Activated gamma-delta T cell treated with anti-CD3 and anti-CD28 coated beads, Interleukin-2, amount 50 U/mL, for 16 hours (primary cell): Measurements from ENCODE around the gene STK39.
"Not testable (repeated sequence)": the region's sequence is repeated elsewhere in the genome, so short reads cannot be mapped to it uniquely, and the experiment has no call there.

Experiments
- DNase-seq: peaks from one replicate; pipeline ENCODE4 v3.0.0-alpha.2; 2020; ENCODE audit warnings: low read depth

STK39 gene

GRCh38 chr2:168136392-168136977 lies 110.9 kb downstream of the STK39 start:
- no peak for DNase-seq

DNA sequence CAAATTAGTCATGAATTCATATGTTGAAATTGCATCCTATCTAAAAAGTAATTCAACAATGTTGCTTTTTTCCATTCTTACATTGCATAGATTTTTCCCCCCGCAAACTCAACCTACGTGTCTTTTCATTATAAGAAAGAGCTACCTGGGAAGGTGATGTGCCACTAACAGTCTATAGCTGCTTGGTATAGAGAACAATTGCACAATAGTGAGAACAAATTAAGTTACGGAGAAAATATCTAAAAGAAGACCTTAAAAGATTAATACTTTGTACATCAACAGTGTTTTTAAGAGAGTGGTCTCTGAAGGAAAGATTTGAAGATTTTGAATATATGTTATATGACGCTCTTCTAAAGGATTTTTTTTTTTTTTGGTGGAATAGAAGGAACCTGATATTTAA lies 111.8 kb downstream of the STK39 start:
- no peak for DNase-seq

- DNase-seq, result no peak
These were observed 112.3 kb downstream of the STK39 start for GRCh38 chr2:168135121-168135520.

GRCh38 chr2:168134485-168134884 lies 112.9 kb downstream of the STK39 start:
- DNase-seq, result no peak

GRCh38 chr2:168132389-168132788 lies 115.0 kb downstream of the STK39 start:
- no peak for DNase-seq

GRCh38 chr2:168130346-168130745 lies 117.0 kb downstream of the STK39 start:
- no peak for DNase-seq

GRCh38 chr2:168127371-168127770 lies 120.0 kb downstream of the STK39 start:
- no peak for DNase-seq

- not testable (repeated sequence) for DNase-seq
These were observed 125.2 kb downstream of the STK39 start for GRCh38 chr2:168122210-168122609.

GRCh38 chr2:168120730-168121129 lies 126.7 kb downstream of the STK39 start:
- no peak for DNase-seq

DNA sequence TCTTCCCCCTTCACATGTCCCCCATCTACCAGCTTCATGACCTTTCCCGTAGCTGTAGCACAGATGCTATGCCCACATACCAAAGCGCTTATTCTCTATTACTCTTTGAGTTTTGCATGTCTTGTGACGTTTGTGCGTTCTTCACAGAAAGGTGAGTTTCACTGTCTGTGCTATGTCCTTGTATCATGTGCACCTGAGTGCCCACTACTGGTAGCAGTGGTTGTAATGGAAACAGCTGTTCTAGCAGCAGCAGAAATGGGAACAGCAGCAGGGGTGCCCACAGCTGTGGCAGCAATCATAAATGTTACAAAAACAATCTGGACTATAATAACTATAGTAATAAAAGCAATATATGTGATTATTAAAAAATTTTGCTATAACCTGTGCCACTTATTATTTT lies 127.1 kb downstream of the STK39 start:
- DNase-seq, result no peak

GRCh38 chr2:168119515-168120141 lies 127.8 kb downstream of the STK39 start:
- no peak for DNase-seq

DNA sequence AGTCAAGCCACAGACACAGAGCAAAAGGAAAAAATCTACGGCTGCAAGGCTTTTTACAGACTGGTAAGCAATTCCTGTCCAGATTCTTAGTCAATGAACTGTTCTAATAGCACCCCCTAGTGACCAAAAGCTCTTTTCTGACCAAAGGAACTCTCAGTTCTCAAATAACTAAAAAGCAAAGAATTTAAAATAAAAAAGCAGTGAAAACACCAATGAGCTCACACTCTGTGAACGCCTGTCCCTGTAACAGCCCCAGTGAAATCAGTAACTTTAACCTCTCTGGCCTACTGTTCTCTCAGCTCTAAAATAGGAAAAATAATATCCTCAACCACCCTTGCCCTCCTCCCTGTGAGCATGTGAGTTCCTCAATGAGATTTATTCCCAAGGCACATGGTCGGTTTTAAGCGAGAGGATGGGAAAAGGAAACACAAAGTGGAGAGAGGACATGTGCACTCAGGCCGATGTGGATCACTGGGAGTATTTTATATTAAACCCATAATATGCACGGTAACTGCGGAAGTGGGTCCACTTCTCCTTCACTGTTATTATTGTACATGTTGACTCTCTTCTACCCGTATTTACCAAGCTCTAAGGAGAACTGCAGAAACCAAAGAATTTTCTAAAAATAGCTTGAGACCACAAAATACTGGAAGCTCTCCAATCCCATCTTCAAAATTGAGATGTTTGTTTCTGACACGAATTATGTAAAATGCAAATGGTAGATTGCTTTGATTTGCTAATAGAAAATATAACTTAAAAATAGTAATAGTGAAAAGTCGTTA lies 128.5 kb downstream of the STK39 start:
- peak; percentile 1 for DNase-seq

DNA sequence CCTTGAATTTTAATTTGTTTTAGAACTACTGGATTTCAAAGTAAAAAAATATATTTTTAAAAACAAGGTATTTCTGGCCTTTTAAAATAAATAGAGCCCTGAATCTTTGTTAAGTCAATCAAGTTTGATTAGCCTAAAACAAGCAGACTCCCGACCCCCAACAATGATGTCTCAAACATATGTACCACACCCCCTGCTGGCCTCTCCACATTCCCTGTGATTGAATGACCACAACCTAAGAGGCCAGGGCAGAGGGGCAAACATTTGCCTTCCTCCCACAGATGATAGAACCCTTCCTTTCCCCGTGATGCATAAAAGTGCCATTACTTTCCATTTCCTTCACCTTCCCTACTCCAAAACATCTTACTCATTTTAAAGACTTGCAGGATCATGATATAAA lies 130.9 kb downstream of the STK39 start:
- DNase-seq, result no peak

DNA sequence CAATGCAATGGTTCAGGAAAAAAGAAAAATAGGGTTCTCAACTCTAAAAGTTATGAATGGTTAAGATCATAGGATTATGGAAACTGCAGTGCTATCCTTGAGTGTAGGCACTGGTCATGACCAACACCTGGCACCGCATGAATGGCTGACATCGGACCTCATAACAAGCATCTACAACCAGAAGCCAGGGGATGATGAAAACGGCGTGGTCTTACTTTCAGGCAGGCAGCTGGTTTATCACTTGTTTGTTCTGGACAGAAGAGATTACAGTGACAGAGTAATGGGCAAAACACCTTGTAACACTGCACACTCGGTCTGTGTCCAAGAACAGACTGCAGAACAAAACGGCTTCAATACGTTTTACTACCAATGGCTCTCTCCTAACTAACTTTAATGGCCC lies 132.8 kb downstream of the STK39 start:
- DNase-seq, result no peak

DNA sequence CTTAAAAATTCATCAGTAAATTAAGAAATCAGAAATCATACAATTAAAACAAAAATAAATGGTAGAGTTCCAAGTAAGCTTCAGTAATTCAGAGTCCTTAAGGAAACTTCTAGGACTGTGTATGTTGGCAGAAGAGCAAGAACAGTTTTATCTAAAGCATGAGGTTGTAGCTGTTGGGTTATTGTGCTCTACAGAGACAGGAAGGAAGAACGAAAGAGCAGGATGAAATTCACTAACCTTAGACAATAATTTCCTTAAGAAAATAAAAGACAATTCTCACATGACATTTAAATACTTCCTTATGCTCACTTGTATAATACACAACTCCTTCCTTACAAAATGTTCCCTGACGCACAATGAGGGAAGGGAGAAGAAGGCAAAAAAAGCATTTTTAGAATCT lies 133.4 kb downstream of the STK39 start:
- no peak for DNase-seq

DNA sequence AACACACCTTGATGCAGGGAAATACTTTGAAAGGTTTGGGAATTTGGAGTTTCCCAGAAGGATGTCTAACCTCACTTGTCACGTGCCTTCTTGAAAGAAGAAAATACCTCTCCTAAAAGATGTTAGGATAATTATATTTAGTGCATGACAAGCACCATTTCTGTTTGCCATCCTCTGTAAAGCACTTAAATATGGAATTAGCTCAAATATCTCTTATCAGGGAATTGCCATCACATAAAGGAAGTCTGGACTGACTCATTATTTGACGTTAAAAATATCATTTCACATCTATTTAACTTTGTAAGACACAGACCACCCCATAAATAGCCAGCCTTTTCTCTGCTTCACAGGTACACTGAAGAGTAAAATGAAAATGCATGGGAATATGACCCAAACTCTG lies 140.1 kb downstream of the STK39 start:
- no peak for DNase-seq

- DNase-seq, result no peak
These were observed 142.2 kb downstream of the STK39 start for GRCh38 chr2:168105127-168105683.

GRCh38 chr2:168097431-168097830 lies 150.0 kb downstream of the STK39 start:
- DNase-seq, result no peak

- no peak for DNase-seq
These were observed 151.2 kb downstream of the STK39 start for GRCh38 chr2:168096158-168096557.

DNA sequence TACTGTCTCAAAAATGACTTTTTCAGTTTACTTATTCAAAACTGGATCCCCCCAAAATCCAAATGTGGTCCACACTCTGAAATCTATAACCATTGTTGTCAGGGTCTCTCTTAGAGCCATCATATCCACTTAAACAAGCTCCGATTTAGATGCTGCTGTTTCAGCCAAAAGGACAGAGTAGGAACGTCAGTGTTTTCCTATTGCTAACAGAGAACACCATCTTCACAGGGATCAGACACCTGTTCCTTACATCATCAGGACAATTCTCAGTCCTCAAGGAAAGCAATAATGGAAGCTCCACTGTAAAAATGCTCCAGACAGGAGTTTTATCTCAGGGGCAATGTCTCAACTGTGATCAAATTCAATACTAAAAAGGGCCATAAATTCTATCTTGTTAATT lies 155.4 kb downstream of the STK39 start:
- no peak for DNase-seq

DNA sequence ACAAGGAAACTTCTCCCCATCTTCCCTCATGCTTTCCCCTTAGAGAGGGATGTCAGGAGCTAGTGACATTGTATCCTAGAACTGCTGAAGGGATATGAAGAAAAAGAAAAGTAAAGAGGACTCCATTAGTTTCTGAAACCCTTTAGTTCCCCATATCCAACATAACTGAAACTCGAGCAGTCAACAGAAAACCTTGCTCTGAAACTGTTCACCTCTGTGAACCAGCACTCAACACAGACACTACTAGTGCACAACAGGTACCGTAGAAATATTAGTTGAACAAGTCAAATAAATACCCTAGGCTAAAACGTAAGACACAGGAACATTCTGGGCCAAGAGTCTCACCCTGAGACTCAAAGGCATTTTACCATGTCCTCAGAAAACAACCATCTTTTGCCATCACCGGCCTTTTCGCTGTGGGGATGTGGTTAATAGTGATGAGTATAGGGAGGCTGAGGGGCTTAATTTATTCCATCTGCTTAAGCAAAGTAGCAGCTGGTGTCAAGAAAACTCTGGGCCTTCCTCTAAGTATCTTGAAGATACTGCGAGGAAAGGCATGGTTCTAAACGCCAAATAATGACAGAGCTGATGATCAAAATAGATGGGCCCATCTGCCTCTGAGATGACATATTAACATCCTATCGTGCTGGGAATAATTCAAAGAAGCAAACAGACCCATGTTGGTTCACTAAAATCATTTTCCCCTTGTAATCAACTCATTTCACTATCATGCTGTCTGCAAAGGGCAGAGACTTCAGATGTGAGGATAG lies 156.8 kb downstream of the STK39 start:
- no peak for DNase-seq

DNA sequence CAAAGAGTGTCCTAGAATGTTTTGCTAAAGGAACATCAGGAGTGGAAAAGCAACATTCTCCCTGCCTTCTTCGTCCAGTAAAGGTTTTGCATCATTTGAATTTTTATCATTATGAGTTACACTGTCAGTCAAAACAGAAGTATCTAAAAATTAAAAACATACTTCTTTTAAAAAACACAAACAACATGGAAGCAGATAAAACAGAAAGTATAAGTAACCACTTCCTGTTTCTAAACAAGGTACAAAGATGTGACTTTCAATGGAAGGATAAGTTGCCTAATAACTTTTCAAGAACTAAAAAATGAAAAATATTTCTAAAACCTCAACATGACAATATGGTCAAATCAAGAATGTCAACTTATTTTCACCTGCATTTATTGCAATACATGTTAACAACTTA lies 158.2 kb downstream of the STK39 start:
- DNase-seq, result no peak
